Measurements from ENCODE around the gene DSTN.

The DSTN gene

GRCh38 chr20:17613328-17614175, 43.7 kb downstream of the DSTN start:
- DNase-seq, result no peak

GRCh38 chr20:17614176-17614811, 44.4 kb downstream of the DSTN start:
- DNase-seq, result no peak

GRCh38 chr20:17614812-17615644, 45.2 kb downstream of the DSTN start:
- no peak for DNase-seq

- DNase-seq, result peak; percentile 70
Measured at GRCh38 chr20:17615645-17616479, 46.0 kb downstream of the DSTN start.

GRCh38 chr20:17616480-17617211, 46.8 kb downstream of the DSTN start:
- no peak for DNase-seq

- peak; percentile 64 for DNase-seq
Measured at GRCh38 chr20:17617212-17617867, 47.5 kb downstream of the DSTN start.

- no peak for DNase-seq
Measured at GRCh38 chr20:17617868-17618672, 48.2 kb downstream of the DSTN start.

GRCh38 chr20:17618673-17619013, 48.8 kb downstream of the DSTN start:
- DNase-seq, result no peak

GRCh38 chr20:17619351-17620093, 49.6 kb downstream of the DSTN start:
- no peak for DNase-seq

- no peak for DNase-seq
Measured at GRCh38 chr20:17620371-17621228, 50.7 kb downstream of the DSTN start.

- DNase-seq, result no peak
Measured at GRCh38 chr20:17621229-17621968, 51.5 kb downstream of the DSTN start.

GRCh38 chr20:17622086-17622850, 52.4 kb downstream of the DSTN start:
- no peak for DNase-seq

- DNase-seq, result no peak
Measured at GRCh38 chr20:17622851-17623508, 53.1 kb downstream of the DSTN start.

GRCh38 chr20:17624070-17624469, 54.2 kb downstream of the DSTN start:
- no peak for DNase-seq

GRCh38 chr20:17624551-17625245, 54.8 kb downstream of the DSTN start:
- no peak for DNase-seq

Measured in SHP77 treated with DMSO at 0.1 percent for 48 hours (cell line).